Measurements from ENCODE around the gene C18orf32.

GRCh38 chr18:49531678-49532153, 44.7 kb upstream of the C18orf32 start:
- no peak for TF ChIP-seq REST (IDR thresholded peaks at IDR 0.05; ENCODE audit: insufficient read depth in 1 of 2, low read depth in 2 of 2, low read length in 2 of 2)
- TF ChIP-seq POLR2AphosphoS5 (IDR thresholded peaks at IDR 0.05; ENCODE audit: low read depth, low read length) = no peak

Measured in PFSK-1 (cell line).